Loucy (cell line): ENCODE measurements around the gene CSF1R.

Experiments
- EZH2phosphoT487 ChIP-seq: fragments of 200-600 bp; IDR thresholded peaks from 2 replicates; pipeline ENCODE4 v1.6.1; 2018; ENCODE audit warnings: antibody characterized with exemption, mild to moderate bottlenecking, moderate library complexity, borderline replicate concordance
- TF ChIP-seq, protein P1 (sequence below): fragments of 200-600 bp; sonication (generic); conservative IDR thresholded peaks from 2 replicates; pipeline ENCODE4 v1.5.1; 2014; ENCODE audit warnings: mild to moderate bottlenecking, antibody characterized with exemption, low read length

- TF ChIP-seq, protein P1, sequence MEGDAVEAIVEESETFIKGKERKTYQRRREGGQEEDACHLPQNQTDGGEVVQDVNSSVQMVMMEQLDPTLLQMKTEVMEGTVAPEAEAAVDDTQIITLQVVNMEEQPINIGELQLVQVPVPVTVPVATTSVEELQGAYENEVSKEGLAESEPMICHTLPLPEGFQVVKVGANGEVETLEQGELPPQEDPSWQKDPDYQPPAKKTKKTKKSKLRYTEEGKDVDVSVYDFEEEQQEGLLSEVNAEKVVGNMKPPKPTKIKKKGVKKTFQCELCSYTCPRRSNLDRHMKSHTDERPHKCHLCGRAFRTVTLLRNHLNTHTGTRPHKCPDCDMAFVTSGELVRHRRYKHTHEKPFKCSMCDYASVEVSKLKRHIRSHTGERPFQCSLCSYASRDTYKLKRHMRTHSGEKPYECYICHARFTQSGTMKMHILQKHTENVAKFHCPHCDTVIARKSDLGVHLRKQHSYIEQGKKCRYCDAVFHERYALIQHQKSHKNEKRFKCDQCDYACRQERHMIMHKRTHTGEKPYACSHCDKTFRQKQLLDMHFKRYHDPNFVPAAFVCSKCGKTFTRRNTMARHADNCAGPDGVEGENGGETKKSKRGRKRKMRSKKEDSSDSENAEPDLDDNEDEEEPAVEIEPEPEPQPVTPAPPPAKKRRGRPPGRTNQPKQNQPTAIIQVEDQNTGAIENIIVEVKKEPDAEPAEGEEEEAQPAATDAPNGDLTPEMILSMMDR: no peak
- TF ChIP-seq EZH2phosphoT487: no peak
Observed at GRCh38 chr5:150126921-150127265, 40.5 kb upstream of the CSF1R start.
